Type B pancreatic cell (in vitro differentiated cells): ENCODE measurements around the gene COIL. TPM values are rescaled to one million over a fixed set of nuclear protein-coding genes. Genes with fewer than 3 reads are reported as not detected.
A peak's percentile ranks its signal among the peaks of the same experiment; 100 is the strongest.

Experiments used
- DNase-seq: peaks from one replicate; pipeline ENCODE4 v3.0.0; 2021; ENCODE audit warnings: mixed read lengths; ENCODE audit not compliant: unreplicated experiment; ENCODE audit errors: extremely low spot score
- H3K27ac Mint-ChIP-seq: 2 replicates; pipeline ENCODE4 v1.8.0; 2021; ENCODE audit warnings: mild to moderate bottlenecking, mixed read lengths
- H3K27me3 Mint-ChIP-seq: 2 replicates; pipeline ENCODE4 v1.8.0; 2021; ENCODE audit warnings: mixed read lengths
- H3K36me3 Mint-ChIP-seq: 2 replicates; pipeline ENCODE4 v1.8.0; 2021; ENCODE audit warnings: mixed read lengths
- H3K4me1 Mint-ChIP-seq: one replicate; pipeline ENCODE4 v1.8.0; 2021; ENCODE audit warnings: mixed read lengths; ENCODE audit not compliant: unreplicated experiment
- H3K4me3 Mint-ChIP-seq: 2 replicates; pipeline ENCODE4 v1.8.0; 2021; ENCODE audit warnings: mild to moderate bottlenecking, mixed read lengths
- H3K9me3 Mint-ChIP-seq: 2 replicates; pipeline ENCODE4 v1.8.0; 2021; ENCODE audit warnings: mixed read lengths
- total RNA-seq: library from RNA; stranded (reverse); gene quantifications from 2 replicates; pipeline ENCODE4 v1.2.1, GENCODE V29; 2021; ENCODE audit warnings: low replicate concordance
- TF ChIP-seq, protein P1 (sequence below): fragments of 200-600 bp; sonication (generic); conservative IDR thresholded peaks from 2 replicates; pipeline ENCODE4 v1.5.0; 2021; ENCODE audit warnings: antibody characterized with exemption, mild to moderate bottlenecking

COIL gene
- total RNA-seq, 1 donor from 2014 or later, result 26.5 TPM

DNA sequence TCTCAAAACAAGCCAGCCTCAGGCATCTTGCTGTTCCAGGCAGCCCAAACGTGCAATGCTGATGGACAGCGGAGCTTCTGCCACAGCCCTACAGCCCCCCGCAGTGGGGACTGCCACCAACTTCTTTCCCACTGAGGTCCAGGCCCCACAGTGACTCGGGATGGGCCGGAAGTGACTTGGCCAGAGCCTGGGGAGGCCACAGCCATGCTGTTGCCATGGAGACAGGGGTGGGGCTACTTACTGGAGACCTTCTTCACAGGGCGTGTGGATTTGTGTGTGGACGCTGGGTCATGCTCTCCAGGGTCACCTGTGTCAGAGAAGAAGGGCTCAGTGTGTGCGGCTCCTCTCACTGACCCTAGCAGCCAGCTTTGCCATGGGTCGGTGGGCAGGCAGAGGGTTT lies 62.0 kb downstream of the COIL start:
- H3K9me3 Mint-ChIP-seq, result no peaks in the 10 kb centered on the region
- peaks cover 19% of the 10 kb centered on the region for H3K4me1 Mint-ChIP-seq
- TF ChIP-seq, protein P1, sequence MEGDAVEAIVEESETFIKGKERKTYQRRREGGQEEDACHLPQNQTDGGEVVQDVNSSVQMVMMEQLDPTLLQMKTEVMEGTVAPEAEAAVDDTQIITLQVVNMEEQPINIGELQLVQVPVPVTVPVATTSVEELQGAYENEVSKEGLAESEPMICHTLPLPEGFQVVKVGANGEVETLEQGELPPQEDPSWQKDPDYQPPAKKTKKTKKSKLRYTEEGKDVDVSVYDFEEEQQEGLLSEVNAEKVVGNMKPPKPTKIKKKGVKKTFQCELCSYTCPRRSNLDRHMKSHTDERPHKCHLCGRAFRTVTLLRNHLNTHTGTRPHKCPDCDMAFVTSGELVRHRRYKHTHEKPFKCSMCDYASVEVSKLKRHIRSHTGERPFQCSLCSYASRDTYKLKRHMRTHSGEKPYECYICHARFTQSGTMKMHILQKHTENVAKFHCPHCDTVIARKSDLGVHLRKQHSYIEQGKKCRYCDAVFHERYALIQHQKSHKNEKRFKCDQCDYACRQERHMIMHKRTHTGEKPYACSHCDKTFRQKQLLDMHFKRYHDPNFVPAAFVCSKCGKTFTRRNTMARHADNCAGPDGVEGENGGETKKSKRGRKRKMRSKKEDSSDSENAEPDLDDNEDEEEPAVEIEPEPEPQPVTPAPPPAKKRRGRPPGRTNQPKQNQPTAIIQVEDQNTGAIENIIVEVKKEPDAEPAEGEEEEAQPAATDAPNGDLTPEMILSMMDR, result no peak
- DNase-seq, result no peak
- no peak overlapping the region for H3K27ac Mint-ChIP-seq
- no peaks in the 10 kb centered on the region for H3K27me3 Mint-ChIP-seq
- H3K36me3 Mint-ChIP-seq, result peaks cover 47% of the 10 kb centered on the region
- no peak overlapping the region for H3K4me3 Mint-ChIP-seq

DNA sequence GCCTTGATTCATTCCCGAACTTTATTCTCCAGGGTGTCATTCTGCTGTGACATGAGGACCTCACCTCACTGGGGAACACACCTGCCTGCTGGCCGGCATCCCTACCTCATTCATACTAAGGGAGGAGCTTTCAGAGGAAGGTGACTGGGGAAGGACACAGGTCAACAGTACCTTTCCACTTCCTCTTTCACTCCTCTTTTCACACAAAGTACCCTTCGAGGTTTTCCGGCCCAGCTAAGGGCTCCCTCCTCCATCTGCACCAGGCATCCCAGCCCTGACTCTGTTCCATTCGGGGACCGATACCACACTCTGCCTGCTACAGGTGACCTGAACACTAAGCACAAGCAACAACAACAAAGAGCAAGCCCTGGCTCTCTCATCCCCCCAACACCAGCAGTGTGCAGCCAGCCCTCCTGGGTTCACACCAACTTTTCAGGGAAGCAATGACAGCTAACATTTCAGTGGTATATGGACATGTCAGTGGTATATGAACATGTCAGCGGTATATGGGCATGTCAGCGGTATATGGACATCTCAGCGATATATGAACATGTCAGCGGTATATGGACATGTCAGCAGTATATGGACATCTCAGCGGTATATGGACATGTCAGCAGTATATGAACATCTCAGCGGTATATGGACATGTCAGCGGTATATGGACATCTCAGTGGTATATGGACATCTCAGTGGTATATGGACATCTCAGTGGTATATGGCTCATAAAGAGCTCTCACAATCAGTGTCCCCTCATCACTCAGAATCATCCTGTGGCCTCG lies 63.0 kb downstream of the COIL start:
- Mint-ChIP-seq H3K4me3 (no peak overlapping the region), H3K36me3 (peaks cover 50% of the 10 kb centered on the region), H3K4me1 (peaks cover 19% of the 10 kb centered on the region), H3K27ac (no peak overlapping the region), H3K9me3 (no peaks in the 10 kb centered on the region), H3K27me3 (no peaks in the 10 kb centered on the region)
- DNase-seq, result no peak
- TF ChIP-seq, protein P1, result no peak

DNA sequence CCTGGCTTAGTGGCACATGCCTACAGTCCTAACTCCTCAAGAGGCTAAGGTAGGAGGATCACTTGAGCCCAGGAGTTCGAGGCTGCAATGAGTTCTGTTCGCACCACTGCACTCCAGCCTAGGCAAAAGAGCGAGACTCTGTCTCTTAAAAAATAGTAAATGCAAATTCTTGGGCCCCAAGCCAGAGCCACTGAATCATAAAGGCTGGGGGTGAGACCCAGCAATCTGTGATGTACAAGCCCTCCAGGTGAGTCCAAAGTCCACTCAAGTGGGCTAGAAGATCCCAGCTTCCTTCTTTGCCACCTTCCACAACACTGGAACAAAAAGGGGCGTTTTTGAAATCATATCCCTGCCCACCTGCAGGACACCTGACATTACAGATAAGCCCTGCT lies 63.9 kb downstream of the COIL start:
- Mint-ChIP-seq H3K36me3 (peaks cover 55% of the 10 kb centered on the region), H3K27me3 (no peaks in the 10 kb centered on the region), H3K9me3 (no peaks in the 10 kb centered on the region), H3K27ac (no peak overlapping the region), H3K4me3 (no peak overlapping the region), H3K4me1 (peaks cover 19% of the 10 kb centered on the region)
- TF ChIP-seq, protein P1, result no peak
- no peak for DNase-seq

DNA sequence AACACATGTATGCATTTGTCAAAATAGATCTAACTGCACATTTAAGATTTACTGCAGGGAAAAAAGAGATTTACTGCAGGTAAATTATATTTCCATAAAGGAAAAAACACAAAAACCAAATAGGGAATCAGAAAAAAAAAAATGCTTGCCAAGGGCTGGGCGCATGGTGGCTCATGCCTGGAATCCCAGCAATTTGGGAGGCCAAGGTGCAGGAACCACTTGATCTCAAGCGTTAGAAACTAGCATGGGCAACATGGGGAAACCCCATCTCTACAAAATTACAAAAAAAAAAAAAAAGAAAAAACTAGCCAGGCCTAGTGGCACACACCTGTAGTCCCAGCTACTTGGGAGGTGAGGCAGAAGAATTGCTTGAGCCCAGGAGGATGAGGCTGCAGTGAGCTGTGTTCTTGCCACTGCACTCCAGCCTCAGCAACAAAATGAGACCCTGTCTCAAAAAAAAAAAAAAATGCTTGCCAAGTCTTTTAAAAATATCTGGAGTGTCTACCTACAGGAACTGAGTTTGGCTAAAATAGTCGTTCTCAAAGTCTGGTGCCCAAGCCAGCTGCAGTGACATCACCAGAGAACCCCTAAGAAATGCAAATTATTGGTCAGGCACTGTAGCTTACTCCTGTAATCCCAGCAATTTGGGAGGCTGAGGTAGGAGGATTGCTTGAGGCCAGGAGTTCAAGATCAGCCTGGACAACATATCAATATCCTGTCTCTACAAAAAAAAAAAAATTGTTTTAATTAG lies 64.5 kb downstream of the COIL start:
- H3K36me3 Mint-ChIP-seq, result peaks cover 50% of the 10 kb centered on the region

DNA sequence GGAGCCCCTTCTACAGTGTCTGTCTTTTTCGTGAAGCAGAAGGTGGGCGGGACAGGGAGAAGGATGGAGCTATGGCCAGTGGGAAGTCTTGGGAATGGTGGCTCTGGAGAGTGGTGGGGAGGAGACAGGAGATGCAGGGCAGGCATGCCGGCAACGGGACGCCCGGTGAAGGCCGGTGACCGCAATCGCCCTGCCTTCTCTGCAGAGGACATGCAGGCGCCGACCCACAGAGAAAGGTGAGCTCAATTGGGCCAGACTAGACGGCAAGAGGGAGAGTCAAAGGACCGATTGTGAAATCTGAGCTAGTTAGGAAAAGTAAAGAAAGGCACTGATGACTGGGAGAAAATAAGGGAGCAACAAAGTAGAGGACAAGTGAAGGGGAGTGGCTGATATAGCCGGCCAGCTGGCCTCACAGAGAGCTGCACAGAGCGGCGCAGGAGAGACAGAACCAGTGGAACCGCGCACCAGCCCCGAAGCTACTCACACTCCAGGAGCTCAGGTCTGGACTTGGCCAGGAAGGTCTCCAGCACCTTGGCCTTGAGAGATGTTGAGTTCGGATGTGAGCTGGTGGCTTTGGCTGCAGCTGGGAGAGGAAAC lies 65.9 kb downstream of the COIL start:
- TF ChIP-seq, protein P1, result no peak
- H3K36me3 Mint-ChIP-seq, result peaks cover 45% of the 10 kb centered on the region
- no peaks in the 10 kb centered on the region for H3K27me3 Mint-ChIP-seq
- peaks cover 19% of the 10 kb centered on the region for H3K4me1 Mint-ChIP-seq
- H3K9me3 Mint-ChIP-seq, result no peaks in the 10 kb centered on the region
- no peak overlapping the region for H3K4me3 Mint-ChIP-seq
- H3K27ac Mint-ChIP-seq, result peak overlapping the region; percentile 34
- DNase-seq, result no peak

More for the DNA sequence above, 64.5 kb downstream of the COIL start:
- H3K27ac Mint-ChIP-seq, result no peak overlapping the region
- no peaks in the 10 kb centered on the region for H3K27me3 Mint-ChIP-seq
- H3K4me1 Mint-ChIP-seq, result peaks cover 19% of the 10 kb centered on the region
- no peak for DNase-seq
- TF ChIP-seq, protein P1, result no peak
- no peak overlapping the region for H3K4me3 Mint-ChIP-seq
- no peaks in the 10 kb centered on the region for H3K9me3 Mint-ChIP-seq
